GM21360 (cell line): Measurements from ENCODE around the gene STRBP.
"Not testable (repeated sequence)": the region's sequence is repeated elsewhere in the genome, so short reads cannot be mapped to it uniquely, and the experiment has no call there.

ENCODE experiments used
- ATAC-seq: cut with Tn5 transposase; IDR thresholded peaks from one replicate; pipeline ENCODE4 v1.9.1; 2021; ENCODE audit warnings: mild to moderate bottlenecking, moderate library complexity; ENCODE audit not compliant: unreplicated experiment

STRBP gene

GRCh38 chr9:123251324-123251723, 17.1 kb downstream of the STRBP start:
- no peak for ATAC-seq

GRCh38 chr9:123250504-123250903, 17.9 kb downstream of the STRBP start:
- ATAC-seq: no peak

- not testable (repeated sequence) for ATAC-seq
Measured at GRCh38 chr9:123249162-123249561, 19.2 kb downstream of the STRBP start.

- no peak for ATAC-seq
Measured at GRCh38 chr9:123248630-123249029, 19.8 kb downstream of the STRBP start.

GRCh38 chr9:123246534-123246933, 21.9 kb downstream of the STRBP start:
- no peak for ATAC-seq

GRCh38 chr9:123239726-123240125, 28.7 kb downstream of the STRBP start:
- no peak for ATAC-seq

- ATAC-seq: no peak
Measured at GRCh38 chr9:123238365-123238764, 30.0 kb downstream of the STRBP start.

GRCh38 chr9:123237220-123237619, 31.2 kb downstream of the STRBP start:
- ATAC-seq: no peak

- no peak for ATAC-seq
Measured at GRCh38 chr9:123235448-123235847, 32.9 kb downstream of the STRBP start.

GRCh38 chr9:123234853-123235252, 33.5 kb downstream of the STRBP start:
- peak; percentile 43 for ATAC-seq

GRCh38 chr9:123232332-123232731, 36.1 kb downstream of the STRBP start:
- ATAC-seq: no peak

GRCh38 chr9:123231421-123231820, 37.0 kb downstream of the STRBP start:
- no peak for ATAC-seq

GRCh38 chr9:123228967-123229366, 39.4 kb downstream of the STRBP start:
- no peak for ATAC-seq

- ATAC-seq: no peak
Measured at GRCh38 chr9:123225995-123226394, 42.4 kb downstream of the STRBP start.

- ATAC-seq: peak; percentile 88
Measured at GRCh38 chr9:123225374-123225813, 43.0 kb downstream of the STRBP start.

- ATAC-seq: no peak
Measured at GRCh38 chr9:123220127-123220526, 48.3 kb downstream of the STRBP start.

- ATAC-seq: no peak
Measured at GRCh38 chr9:123218831-123219230, 49.6 kb downstream of the STRBP start.

- ATAC-seq: no peak
Measured at GRCh38 chr9:123217128-123217654, 51.2 kb downstream of the STRBP start.

- ATAC-seq: no peak
Measured at GRCh38 chr9:123216251-123216797, 52.1 kb downstream of the STRBP start.

- no peak for ATAC-seq
Measured at GRCh38 chr9:123211081-123211480, 57.3 kb downstream of the STRBP start.

GRCh38 chr9:123208626-123209174, 59.7 kb downstream of the STRBP start:
- no peak for ATAC-seq

GRCh38 chr9:123206065-123206464, 62.3 kb downstream of the STRBP start:
- no peak for ATAC-seq

GRCh38 chr9:123201083-123201482, 67.3 kb downstream of the STRBP start:
- ATAC-seq: no peak
